ENCODE measurements around the gene SBF2.

Gene SBF2

DNA sequence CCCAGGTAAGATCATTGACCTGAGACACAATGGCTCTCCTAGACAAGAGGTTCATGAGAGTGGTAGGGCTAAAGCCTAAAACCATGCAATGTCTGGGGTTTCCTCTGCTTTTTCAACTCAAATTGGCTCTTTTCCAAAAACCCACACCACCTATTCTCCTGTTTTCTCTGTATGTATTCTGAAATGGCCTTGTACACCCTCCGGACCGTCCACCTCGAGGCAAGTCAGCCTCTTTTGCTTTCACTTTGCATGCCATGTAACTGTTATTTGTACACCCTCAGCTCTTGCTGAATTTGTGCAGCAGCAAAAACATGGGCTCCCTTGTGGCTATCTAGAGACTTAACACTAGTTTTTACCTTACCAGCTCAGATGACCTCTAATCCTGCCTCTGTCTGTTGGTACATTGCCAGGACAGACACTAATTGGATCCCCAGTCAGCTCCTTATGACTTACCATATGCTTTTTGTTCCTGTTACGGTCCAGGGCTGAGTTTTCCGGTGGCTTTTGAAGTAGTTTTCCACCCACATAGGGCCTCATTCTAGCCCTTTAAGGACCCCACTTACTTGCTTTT, 288.0 kb downstream of the SBF2 start:
- H3K27me3 ChIP-seq (ENCODE audit: insufficient read depth, poor library complexity, severe bottlenecking), result no peaks in the 10 kb centered on the region
- no peaks in the 10 kb centered on the region for H3K9me3 ChIP-seq (ENCODE audit: severe bottlenecking)
- H3K36me3 ChIP-seq (ENCODE audit: low read depth), result 0 out of 2 replicates have a peak, but pooled peaks cover 4% of the 10 kb centered on the region
- DNase-seq (ENCODE audit: low spot score) (no peak), ATAC-seq (ENCODE audit: low read depth) (no peak)
- H3K27ac ChIP-seq (ENCODE audit: poor library complexity, severe bottlenecking), result no peak overlapping the region
- H3K4me1 ChIP-seq (ENCODE audit: insufficient read depth, poor library complexity, severe bottlenecking), result no peaks in the 10 kb centered on the region
- TF ChIP-seq, protein P1, sequence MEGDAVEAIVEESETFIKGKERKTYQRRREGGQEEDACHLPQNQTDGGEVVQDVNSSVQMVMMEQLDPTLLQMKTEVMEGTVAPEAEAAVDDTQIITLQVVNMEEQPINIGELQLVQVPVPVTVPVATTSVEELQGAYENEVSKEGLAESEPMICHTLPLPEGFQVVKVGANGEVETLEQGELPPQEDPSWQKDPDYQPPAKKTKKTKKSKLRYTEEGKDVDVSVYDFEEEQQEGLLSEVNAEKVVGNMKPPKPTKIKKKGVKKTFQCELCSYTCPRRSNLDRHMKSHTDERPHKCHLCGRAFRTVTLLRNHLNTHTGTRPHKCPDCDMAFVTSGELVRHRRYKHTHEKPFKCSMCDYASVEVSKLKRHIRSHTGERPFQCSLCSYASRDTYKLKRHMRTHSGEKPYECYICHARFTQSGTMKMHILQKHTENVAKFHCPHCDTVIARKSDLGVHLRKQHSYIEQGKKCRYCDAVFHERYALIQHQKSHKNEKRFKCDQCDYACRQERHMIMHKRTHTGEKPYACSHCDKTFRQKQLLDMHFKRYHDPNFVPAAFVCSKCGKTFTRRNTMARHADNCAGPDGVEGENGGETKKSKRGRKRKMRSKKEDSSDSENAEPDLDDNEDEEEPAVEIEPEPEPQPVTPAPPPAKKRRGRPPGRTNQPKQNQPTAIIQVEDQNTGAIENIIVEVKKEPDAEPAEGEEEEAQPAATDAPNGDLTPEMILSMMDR (IDR thresholded peaks at IDR 0.05; ENCODE audit: poor library complexity, severe bottlenecking), result no peak
- no peak overlapping the region for H3K4me3 ChIP-seq (ENCODE audit: severe bottlenecking)

DNA sequence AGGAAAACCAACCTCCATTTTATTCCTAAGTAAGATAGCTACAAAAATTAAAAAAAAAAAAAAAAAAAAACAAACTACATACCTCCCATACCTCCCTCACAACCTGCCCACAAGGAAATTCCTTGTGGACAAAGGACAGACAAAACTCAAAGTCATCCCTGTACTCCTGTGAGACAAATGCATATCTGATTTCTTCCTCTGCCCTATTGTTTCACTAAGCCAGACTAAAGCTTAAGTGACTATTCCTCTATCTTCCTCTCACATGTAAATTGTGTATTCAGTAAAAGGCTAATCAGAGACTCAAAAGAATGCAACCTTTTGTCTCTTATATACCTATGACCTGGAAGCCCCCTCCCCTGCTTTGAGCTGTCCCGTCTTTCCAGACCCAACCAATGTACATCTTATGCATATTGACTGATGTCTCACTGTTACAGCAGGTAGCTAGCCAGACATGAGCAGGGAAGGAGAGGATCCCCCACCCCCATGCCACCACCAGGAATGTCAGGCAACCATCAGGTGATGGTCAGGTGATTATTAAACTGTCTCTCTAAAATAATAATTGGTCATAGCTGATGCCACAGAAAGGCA, 289.4 kb downstream of the SBF2 start:
- H3K36me3 ChIP-seq (ENCODE audit: low read depth), result peaks cover 10% of the 10 kb centered on the region; the same call in 1 of the 2 replicates
- H3K27me3 ChIP-seq (ENCODE audit: insufficient read depth, poor library complexity, severe bottlenecking), result no peaks in the 10 kb centered on the region
- DNase-seq (ENCODE audit: low spot score), result no peak
- H3K27ac ChIP-seq (ENCODE audit: poor library complexity, severe bottlenecking), result no peak overlapping the region
- no peaks in the 10 kb centered on the region for H3K4me1 ChIP-seq (ENCODE audit: insufficient read depth, poor library complexity, severe bottlenecking)
- no peak for ATAC-seq (ENCODE audit: low read depth)
- no peak overlapping the region for H3K4me3 ChIP-seq (ENCODE audit: severe bottlenecking)
- TF ChIP-seq, protein P1 (IDR thresholded peaks at IDR 0.05; ENCODE audit: poor library complexity, severe bottlenecking), result no peak
- no peaks in the 10 kb centered on the region for H3K9me3 ChIP-seq (ENCODE audit: severe bottlenecking)

DNA sequence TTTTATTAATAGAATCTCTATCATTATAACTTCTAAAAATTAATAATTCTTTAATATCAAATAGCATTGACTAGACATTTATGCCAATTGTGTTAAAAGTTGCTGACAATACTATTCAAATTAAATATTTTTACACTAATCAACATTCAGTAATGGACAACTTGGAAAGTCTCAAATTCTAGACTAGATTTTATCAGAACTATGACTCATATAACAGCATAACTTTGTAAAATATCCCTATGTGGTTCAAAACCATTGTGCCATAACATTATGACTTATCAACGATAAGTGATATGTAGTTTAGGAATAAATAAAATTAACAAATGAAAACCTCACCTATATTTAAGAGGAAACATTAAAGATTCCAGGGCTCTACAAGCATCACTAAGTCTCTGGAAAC, 291.8 kb downstream of the SBF2 start:
- Histone ChIP-seq H3K9me3 (ENCODE audit: severe bottlenecking) (no peaks in the 10 kb centered on the region), H3K36me3 (ENCODE audit: low read depth) (peaks cover 13% of the 10 kb centered on the region; the same call in 1 of the 2 replicates), H3K27ac (ENCODE audit: poor library complexity, severe bottlenecking) (no peak overlapping the region), H3K4me1 (ENCODE audit: insufficient read depth, poor library complexity, severe bottlenecking) (no peaks in the 10 kb centered on the region), H3K4me3 (ENCODE audit: severe bottlenecking) (no peak overlapping the region), H3K27me3 (ENCODE audit: insufficient read depth, poor library complexity, severe bottlenecking) (no peaks in the 10 kb centered on the region)
- no peak for DNase-seq (ENCODE audit: low spot score)
- TF ChIP-seq, protein P1 (IDR thresholded peaks at IDR 0.05; ENCODE audit: poor library complexity, severe bottlenecking), result no peak
- ATAC-seq (ENCODE audit: low read depth), result no peak

DNA sequence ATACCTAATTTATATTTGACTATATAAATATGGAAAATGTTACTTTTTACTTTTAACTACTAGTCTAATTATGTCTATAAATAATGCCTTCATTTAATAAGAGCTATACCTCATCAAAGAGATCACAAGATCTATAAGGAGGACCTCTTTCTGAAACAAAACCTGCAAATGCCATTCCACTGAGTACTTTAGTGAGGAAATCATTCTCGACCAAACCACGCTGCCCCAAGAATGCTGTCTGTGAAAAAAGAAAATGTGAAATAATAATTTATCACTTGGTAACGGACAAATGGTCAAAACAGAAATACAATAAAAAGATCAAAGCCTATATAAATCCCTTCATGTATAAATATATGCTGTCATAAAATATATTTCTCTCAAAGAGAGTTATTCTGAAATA, 301.7 kb downstream of the SBF2 start:
- peaks cover 22% of the 10 kb centered on the region for H3K36me3 ChIP-seq (ENCODE audit: low read depth)
- ATAC-seq (ENCODE audit: low read depth) (no peak), DNase-seq (ENCODE audit: low spot score) (no peak)
- H3K27ac ChIP-seq (ENCODE audit: poor library complexity, severe bottlenecking), result no peak overlapping the region
- H3K4me3 ChIP-seq (ENCODE audit: severe bottlenecking), result no peak overlapping the region
- TF ChIP-seq, protein P1 (IDR thresholded peaks at IDR 0.05; ENCODE audit: poor library complexity, severe bottlenecking), result no peak
- H3K4me1 ChIP-seq (ENCODE audit: insufficient read depth, poor library complexity, severe bottlenecking), result no peaks in the 10 kb centered on the region
- H3K27me3 ChIP-seq (ENCODE audit: insufficient read depth, poor library complexity, severe bottlenecking), result no peaks in the 10 kb centered on the region
- no peaks in the 10 kb centered on the region for H3K9me3 ChIP-seq (ENCODE audit: severe bottlenecking)
